Mucosa of descending colon (tissue), 3 donors: Measurements from ENCODE around the gene RPH3AL. TPM values are rescaled to one million over a fixed set of nuclear protein-coding genes. Genes with fewer than 3 reads are reported as not detected.

Experiments used
- ATAC-seq: fragments of 200-7000 bp; cut with Tn5 transposase; one replicate; pipeline ENCODE4 v1.9.1; 2020; ENCODE audit warnings: mild to moderate bottlenecking, moderate library complexity
- DNase-seq, 3 donors: peaks; one replicate each; pipeline ENCODE4 v3.0.0-alpha.2; 2020
- H3K36me3 ChIP-seq: fragments of 200-600 bp; one replicate; pipeline ENCODE4 v1.8.0; 2021; ENCODE audit warnings: low read depth, mild to moderate bottlenecking
- H3K4me1 ChIP-seq: fragments of 200-600 bp; one replicate; pipeline ENCODE4 v1.8.0; 2021; ENCODE audit warnings: low read depth, mild to moderate bottlenecking
- H3K4me3 ChIP-seq: fragments of 200-600 bp; one replicate; pipeline ENCODE4 v1.8.0; 2021; ENCODE audit warnings: mild to moderate bottlenecking
- H3K9me3 ChIP-seq: fragments of 200-600 bp; one replicate; pipeline ENCODE4 v1.8.0; 2021; ENCODE audit warnings: mild to moderate bottlenecking
- intact Hi-C, 2 donors: fragments of 100-400 bp; cut with DNase I in 1 of 2; cut with micrococcal nuclease in 1 of 2; formaldehyde crosslinking; loops; one replicate each; pipeline versions ENCODE4 v1.11.0 to v1.11.1; 2022; cut with DNase I, micrococcal nuclease
- total RNA-seq, 3 donors: library from RNA; stranded (reverse); fragmentation: NEBNext Ultra II Directional in 2 of 3; extraction: Animal tissue kit (Norgen Biotek cat#: 25700) in 2 of 3; gene quantifications; one replicate each; pipeline versions ENCODE4 v1.2.1 to v1.2.4, GENCODE V29; 2021 to 2023
- TF ChIP-seq, protein P1 (sequence below): fragments of 200-600 bp; IDR thresholded peaks from one replicate; pipeline ENCODE4 v1.8.0; 2022; ENCODE audit warnings: antibody characterized with exemption, mild to moderate bottlenecking
- donor health status: DM: no; HTN: no; CAD: no; lungs with moderate emphysema.
- donor health status: DM: no; HTN: no; CAD: no.
- donor health status: DM: no; HTN: yes; CAD: no.

Gene RPH3AL
- total RNA-seq, 3 donors from 2014 or later = 24.0 to 44.1 (median 36.7) TPM

DNA sequence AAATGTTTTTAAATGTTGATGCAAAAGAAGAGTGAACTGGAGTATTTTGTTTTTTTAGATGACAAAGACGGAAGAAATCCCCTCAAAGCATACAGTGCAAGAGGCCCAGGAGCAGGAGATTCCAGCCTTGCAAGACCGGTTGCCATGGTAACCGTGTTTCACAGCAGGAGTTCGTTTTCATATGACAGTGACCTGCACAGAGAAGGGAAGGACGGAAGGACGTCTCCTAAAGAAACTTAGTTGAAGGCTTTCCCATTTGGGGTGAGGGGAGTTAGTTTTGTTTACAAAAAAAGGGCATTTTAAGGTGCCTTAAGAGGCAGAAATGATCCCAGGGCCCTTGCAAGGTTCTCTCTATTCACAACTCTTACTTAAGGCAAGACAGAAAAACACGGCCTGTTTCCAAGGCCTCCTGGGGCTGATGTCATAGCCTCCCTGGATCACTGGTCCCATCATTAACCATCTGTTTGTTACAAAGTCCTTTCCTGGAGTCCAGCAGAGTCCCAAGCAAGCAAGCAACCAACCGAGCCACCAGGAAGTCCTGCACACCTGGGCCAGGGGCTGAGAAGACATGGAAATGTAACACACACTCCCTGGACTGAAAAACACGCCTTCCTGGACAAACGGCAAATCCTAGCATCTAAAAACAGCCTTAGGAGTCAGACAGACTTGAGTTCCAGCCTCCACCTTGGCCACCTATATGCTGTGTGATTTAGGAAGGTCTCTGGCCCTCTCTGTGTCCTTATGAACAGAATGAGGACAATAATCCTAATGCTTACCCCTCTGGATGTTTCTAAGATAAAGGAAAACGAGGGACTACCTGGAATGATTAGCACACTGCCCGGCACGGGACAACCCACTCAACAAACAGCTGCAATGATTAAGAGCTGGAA, 30.3 kb upstream of the RPH3AL start:
- intact Hi-C loops = no loop called here
- ATAC-seq (peak; percentile 12), DNase-seq (peak in 1 of 3 donors; percentile 30)
- TF ChIP-seq, protein P1, sequence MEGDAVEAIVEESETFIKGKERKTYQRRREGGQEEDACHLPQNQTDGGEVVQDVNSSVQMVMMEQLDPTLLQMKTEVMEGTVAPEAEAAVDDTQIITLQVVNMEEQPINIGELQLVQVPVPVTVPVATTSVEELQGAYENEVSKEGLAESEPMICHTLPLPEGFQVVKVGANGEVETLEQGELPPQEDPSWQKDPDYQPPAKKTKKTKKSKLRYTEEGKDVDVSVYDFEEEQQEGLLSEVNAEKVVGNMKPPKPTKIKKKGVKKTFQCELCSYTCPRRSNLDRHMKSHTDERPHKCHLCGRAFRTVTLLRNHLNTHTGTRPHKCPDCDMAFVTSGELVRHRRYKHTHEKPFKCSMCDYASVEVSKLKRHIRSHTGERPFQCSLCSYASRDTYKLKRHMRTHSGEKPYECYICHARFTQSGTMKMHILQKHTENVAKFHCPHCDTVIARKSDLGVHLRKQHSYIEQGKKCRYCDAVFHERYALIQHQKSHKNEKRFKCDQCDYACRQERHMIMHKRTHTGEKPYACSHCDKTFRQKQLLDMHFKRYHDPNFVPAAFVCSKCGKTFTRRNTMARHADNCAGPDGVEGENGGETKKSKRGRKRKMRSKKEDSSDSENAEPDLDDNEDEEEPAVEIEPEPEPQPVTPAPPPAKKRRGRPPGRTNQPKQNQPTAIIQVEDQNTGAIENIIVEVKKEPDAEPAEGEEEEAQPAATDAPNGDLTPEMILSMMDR = no peak
- Histone ChIP-seq H3K4me1 (peaks cover 7% of the 10 kb centered on the region), H3K9me3 (no peaks in the 10 kb centered on the region), H3K4me3 (no peak overlapping the region), H3K36me3 (no peaks in the 10 kb centered on the region)

DNA sequence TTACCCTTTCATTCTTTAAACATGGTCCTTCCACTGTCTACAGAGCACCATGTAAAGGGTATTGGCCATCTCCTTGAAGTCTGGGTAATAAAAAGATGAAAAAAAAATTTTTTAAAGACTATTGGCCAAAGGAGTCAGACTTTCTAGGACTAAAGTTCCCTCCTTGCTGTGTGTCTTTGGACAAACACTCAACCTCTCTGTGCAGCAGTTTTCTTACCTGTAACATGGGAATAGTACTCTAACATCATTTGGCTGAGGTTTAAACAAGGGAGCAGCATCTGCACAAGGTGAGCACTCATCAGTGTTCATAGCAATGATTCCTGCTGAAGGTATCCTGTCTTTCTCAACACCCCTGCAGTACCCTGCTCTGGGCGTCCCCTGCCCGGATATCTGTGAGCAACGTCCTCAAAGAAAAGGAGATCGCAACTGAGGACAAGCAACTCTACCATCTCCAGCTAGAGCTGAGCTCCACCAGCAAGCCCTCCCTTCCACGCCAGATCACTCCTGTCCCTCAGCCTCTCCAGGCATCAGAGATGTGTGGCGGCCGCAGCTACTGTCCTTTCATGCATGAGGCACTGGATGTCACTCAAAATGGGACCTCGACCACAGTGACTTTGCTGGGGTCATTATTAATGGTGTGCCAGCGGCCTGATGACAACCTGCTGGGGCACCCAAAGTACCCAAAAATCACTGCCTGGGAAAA, 29.5 kb upstream of the RPH3AL start:
- ATAC-seq (no peak), DNase-seq (no peak)
- intact Hi-C loops = no loop called here
- H3K9me3 ChIP-seq = no peaks in the 10 kb centered on the region
- no peaks in the 10 kb centered on the region for H3K36me3 ChIP-seq
- H3K4me3 ChIP-seq = no peak overlapping the region
- TF ChIP-seq, protein P1 = no peak
- H3K4me1 ChIP-seq = peaks cover 7% of the 10 kb centered on the region

- Histone ChIP-seq H3K36me3 (no peaks in the 10 kb centered on the region), H3K4me1 (peaks cover 9% of the 10 kb centered on the region), H3K4me3 (no peak overlapping the region), H3K9me3 (no peaks in the 10 kb centered on the region)
- TF ChIP-seq, protein P1 = no peak
- ATAC-seq (no peak), DNase-seq (no peak)
- intact Hi-C loops = no loop called here
These were observed 28.9 kb upstream of the RPH3AL start for GRCh38 chr17:381516-381915.

GRCh38 chr17:379531-380465, 27.2 kb upstream of the RPH3AL start:
- intact Hi-C loops = no loop called here
- Histone ChIP-seq H3K36me3 (no peaks in the 10 kb centered on the region), H3K9me3 (no peaks in the 10 kb centered on the region)

DNA sequence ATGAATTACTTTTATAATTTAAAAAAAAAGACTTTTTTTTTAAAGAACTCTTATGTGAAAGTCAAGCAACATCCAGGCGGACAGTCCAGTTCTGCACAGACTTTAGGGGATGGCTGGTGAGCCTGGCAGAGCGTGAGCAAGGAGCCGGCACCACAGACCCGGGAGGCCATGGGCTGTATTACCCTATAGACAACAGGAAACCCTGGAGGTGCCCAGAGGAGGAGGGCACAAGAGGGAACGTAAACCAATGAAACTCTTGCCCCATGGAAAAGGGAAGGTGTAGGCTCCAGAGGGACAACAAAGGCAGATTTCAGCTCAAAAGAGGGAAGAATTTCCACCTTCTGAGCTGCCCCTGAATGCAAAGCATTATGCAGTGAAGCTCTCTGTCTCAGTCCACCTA, 25.5 kb upstream of the RPH3AL start:
- ATAC-seq = no peak

More at GRCh38 chr17:379531-380465, 27.2 kb upstream of the RPH3AL start:
- no peak for DNase-seq
- TF ChIP-seq, protein P1 = no peak
- no peak for ATAC-seq
- Histone ChIP-seq H3K4me1 (peaks cover 6% of the 10 kb centered on the region), H3K4me3 (no peak overlapping the region)

More for the DNA sequence above, 25.5 kb upstream of the RPH3AL start:
- TF ChIP-seq, protein P1 = no peak
- no peaks in the 10 kb centered on the region for H3K9me3 ChIP-seq
- H3K4me3 ChIP-seq = no peak overlapping the region
- no peaks in the 10 kb centered on the region for H3K36me3 ChIP-seq
- peaks cover 4% of the 10 kb centered on the region for H3K4me1 ChIP-seq
- intact Hi-C loops = no loop called here
- no peak for DNase-seq
